GM19452 (cell line): ENCODE measurements around the gene LPCAT1.
"Not testable (repeated sequence)": the region's sequence is repeated elsewhere in the genome, so short reads cannot be mapped to it uniquely, and the experiment has no call there.

Experiments
- ATAC-seq: cut with Tn5 transposase; IDR thresholded peaks from one replicate; pipeline ENCODE4 v1.9.1; 2021; ENCODE audit not compliant: unreplicated experiment

The LPCAT1 gene

GRCh38 chr5:1523793-1524480, at the start of gene LPCAT1:
Gene LPCAT1, minus strand, starts transcription at chr5:1523960. Its CDS starts 116 bp downstream, at chr5:1523844.
- ATAC-seq: peak; percentile 84

DNA sequence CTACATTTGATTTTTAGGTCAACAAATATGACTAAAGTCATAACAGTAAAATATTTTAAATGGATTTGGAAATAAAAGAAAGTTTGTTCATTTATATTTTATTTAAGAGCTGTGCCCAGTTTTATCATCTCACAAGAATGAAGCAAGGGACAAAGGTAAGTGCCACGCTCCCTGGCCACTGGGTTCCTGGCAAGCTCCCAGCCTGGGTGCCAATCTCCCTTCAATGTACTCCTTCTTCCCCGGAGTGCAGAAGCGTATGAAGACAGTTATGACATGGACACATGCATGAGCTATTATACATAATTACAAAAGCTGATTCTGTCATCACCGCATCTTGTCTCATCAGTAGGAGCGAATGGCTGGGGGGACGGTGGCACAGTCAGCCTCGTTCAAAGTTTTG, 48.1 kb upstream of the LPCAT1 start:
- not testable (repeated sequence) for ATAC-seq

DNA sequence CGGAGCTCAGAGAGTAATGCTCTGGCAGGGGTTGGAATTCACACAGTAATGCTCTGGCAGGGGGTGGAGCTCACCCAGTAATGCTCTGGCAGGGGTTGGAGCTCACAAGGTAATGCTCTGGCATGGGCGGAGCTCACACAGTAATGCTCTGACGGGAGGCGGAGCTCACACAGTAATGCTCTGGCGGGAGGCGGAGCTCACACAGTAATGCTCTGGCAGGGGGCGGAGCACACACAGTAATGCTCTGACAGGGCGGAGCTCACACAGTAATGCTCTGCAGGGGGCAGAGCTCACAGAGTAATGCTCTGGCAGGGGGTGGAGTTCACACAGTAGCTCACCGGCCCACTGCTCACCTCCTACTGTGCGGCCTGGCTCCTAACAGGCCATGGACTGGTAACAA, 47.2 kb upstream of the LPCAT1 start:
- ATAC-seq: no peak

GRCh38 chr5:1568201-1568979, 44.6 kb upstream of the LPCAT1 start:
- no peak for ATAC-seq

GRCh38 chr5:1567527-1568200, 43.9 kb upstream of the LPCAT1 start:
- not testable (repeated sequence) for ATAC-seq

- ATAC-seq: no peak
These were observed 42.3 kb upstream of the LPCAT1 start for GRCh38 chr5:1565737-1566734.

DNA sequence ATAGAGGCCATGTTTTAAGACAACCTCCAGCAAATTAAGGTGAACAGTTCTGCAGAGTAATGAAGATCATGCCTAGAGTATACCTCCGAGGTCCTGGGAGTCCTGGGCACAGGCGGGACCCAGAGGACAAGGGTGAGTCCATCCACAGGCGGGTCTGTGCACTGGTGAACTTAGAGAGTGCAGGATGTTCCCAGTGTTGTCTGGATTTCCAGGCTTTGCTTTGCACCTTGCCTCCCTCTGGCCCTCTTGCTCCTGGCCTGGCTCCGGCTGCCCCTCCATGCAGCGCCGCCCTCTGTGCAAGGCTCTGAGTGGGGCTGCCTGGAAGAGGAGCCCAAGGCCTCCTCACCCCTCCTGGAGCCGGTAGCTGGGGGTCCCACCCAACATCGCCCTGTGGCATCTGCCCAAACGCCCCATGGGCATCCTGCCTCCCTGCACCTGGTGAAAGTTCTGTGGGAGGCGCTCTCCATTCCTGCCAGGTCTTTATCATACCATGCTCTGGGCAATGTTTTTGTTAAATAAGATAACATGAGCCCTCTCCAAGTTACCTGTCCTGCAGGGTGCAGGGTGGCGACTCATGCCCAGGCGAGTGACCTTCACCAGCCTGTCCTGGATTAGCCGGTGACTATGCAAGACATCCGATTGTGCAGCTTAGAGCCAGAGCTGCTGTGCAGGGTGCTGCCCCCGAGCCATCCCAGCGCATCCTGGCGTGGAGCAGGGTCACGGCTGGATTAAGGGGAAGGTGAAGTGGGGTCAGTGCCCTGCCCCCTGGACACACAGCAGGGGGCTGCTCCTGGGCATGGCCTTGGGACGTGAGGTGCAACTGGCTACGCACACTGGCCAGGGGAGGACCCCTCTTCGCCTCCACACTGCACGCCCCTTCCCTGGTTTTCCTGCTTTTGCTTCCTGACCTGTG, 41.3 kb upstream of the LPCAT1 start:
- no peak for ATAC-seq

GRCh38 chr5:1564182-1564748, 40.5 kb upstream of the LPCAT1 start:
- no peak for ATAC-seq

DNA sequence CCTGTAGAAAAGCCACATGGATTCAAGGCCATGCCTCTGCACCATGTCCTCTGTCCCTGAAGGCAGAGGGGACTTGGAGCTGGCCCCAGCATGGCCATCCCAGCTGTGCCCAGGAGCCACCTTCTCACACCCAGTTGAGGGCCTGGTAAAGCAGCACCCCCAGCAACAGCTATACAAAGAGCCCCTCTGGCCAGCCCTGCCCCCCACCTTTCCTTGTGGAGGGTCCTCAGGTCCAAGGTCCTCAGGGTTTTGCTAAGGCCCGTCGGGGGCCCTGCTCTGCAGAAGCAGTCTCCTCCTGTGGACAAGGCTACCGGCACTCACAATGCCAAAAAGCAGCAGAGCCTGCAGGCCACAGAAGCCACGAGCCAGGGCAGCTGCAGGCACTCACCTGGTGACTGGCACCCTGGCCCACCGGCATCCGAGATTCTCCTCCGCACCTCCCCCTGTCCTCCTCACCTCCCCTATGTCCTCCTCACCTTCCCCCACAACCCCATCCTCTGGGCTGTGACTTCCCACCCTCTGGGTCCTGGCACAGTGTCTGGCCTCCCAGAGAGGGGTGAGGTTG, 39.9 kb upstream of the LPCAT1 start:
- ATAC-seq: no peak

GRCh38 chr5:1563051-1563461, 39.3 kb upstream of the LPCAT1 start:
- no peak for ATAC-seq

DNA sequence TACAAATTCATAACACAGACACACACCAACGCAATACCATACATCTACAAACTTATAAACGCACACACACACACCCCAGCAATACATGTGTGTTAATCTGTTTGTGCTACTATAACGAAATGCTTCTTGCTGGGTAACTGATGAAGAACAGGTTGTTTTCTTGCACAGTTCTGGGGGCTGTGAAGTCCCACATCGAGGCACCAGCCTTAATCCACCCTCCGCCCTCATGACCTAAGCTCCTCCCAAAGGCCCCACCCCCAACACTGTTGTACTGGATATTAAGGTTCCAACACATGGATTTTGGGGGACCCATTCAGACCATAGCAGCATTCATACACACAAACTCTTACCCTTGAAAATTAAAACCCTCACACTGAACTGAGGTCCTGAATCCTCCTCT, 38.8 kb upstream of the LPCAT1 start:
- no peak for ATAC-seq

DNA sequence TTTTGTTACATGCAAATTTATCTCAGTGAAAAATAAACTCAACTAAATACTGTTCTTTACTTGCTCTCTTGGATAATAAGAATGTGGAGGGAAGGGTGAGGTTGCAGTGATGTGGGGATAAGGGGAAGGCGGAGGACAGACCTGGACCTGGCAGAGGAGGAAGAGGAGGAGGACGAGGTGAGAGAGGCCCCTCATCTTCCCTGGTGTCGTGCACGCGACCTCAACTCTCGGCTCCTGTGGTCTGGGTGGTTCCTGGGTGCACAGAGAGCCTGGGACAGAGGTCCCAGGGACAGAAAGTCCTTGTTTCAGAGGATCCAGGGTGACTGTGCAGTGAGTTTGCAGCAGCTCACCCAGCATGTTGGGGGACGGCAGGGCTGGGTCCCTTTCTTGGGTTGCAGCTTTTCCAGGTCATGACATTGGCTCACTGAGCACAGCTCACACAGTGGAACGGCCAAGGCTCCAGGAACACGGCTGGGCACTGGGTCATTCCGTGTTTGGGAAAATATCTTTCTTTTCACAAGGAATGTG, 37.7 kb upstream of the LPCAT1 start:
- no peak for ATAC-seq

DNA sequence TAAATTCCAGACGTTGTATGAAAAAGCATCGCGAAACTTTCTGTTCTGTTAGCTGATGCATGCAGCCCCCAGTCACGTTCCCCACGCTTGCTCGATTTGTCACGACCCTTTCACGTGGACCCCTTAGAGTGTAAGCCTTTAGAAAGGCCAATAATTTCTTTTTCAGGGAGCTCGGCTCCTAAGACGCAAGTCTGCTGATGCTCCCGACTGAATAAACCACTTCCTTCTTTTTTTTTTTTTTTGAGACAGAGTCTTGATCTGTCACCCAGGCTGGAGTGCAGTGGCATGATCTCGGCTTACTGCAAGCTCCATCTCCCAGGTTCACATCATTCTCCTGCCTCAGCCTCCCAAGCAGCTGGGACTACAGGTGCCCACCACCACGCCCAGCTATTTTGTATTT, 36.7 kb upstream of the LPCAT1 start:
- ATAC-seq: not testable (repeated sequence)

DNA sequence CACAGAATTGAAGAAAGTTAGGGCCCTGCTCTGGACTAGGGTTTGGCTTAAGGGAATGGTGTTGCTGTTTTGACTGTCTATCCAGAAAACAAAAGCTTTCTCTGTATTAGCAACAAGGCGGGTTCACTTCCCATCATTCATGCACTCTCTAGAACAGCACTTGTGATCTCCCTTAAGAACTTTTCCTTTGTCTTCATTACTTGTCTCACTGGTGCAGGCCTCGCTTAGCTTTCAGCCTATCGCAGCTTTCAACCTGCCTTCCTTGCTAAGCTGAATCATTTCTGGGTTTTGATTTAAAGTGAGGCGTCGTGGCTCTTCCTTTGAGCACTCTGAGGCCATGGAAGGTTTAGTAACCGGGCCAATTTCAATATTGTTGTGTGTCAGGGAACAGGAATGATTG, 35.2 kb upstream of the LPCAT1 start:
- ATAC-seq: no peak

DNA sequence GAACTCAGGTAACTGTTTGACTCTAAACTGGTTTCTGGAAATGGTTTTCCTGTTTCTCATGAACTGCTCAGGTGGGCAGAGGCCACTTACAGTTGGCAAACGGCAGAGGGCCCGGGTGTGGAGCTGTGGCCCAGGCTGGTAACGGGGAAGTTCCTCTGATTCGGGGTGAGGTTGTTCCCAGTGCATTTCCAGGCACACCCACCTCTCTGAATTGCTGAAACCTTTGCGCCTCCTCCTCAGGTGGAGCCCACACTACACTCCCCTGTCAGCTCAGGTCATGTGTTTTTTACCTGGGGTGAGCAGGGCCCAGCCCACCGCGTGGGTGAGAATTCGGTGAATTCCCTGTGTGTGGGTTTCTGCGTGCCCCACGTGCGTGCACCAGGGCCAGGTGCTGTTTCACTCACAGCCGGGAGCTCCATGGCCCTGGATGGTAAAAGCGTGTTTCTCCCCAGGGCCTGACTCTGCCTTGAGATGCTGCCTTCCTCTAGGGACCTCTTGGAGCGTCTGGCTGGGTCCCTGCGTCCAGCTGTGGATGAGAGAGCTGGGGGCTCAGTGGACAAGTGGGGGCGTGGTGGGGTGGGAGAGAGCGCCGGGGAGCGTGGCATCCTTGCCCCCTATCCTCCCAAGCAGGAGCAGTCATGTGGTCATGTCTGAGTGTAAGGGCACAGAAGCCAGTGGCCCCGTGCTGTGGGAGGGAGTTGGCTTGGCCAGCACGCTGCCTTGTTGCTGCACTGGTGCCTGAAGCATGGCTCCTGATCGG, 33.5 kb upstream of the LPCAT1 start:
- ATAC-seq: no peak

- ATAC-seq: no peak
These were observed 32.3 kb upstream of the LPCAT1 start for GRCh38 chr5:1555808-1556731.
